ENCODE data around the gene EFL1.
A peak's percentile ranks its signal among the peaks of the same experiment; 100 is the strongest.

The EFL1 gene

DNA sequence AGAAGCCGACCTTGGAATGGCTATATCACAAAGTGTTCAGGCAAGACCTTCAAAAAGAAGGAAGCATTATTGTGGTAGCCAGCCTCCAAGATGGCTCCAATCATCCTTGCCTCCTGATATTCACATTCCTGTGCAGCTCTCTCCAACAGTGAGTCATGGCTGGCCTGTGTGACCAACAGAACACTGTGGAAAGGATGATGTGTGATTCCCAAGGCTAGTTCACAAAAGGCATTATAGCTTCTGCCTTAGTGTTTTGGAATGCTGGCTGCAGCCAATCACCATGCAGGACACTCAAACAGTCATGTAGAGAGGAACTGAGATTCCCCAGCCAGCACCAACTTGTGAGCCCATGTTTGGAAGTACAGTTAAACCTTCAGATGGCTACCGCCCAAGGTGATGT is 102.6 kb downstream of the EFL1 start:
- Histone ChIP-seq H3K4me1 (ENCODE audit: control insufficient read depth, insufficient read depth, low read length) (no peaks in the 10 kb centered on the region), H3K27ac (ENCODE audit: extremely low read depth, low read depth, low read length) (no peak overlapping the region), H3K36me3 (ENCODE audit: control insufficient read depth in 2 of 2, insufficient read depth in 1 of 2, low read length in 2 of 2) (peaks cover 16 to 30% of the 10 kb centered on the region in 2 experiments), H3K4me3 (ENCODE audit: low read depth, low read length) (no peak overlapping the region), H3K9me3 (ENCODE audit: control insufficient read depth, insufficient read depth, low read depth, low read length) (no peaks in the 10 kb centered on the region)
- no peak for TF ChIP-seq ZNF16 (tag by site-specific recombination; IDR thresholded peaks at IDR 0.05; ENCODE audit: low read depth)
- no peak for TF ChIP-seq GLI4 (tag by site-specific recombination; IDR thresholded peaks at IDR 0.05)
- TF ChIP-seq ZNF600 (tag by site-specific recombination; IDR thresholded peaks at IDR 0.05) = peak; percentile 40; the same call in 1 of the 2 replicates
- no peak for TF ChIP-seq ZFP41 (tag by site-specific recombination; IDR thresholded peaks at IDR 0.05; ENCODE audit: borderline replicate concordance)
- TF ChIP-seq ZNF707 (tag by site-specific recombination; IDR thresholded peaks at IDR 0.05) = no peak
- TF ChIP-seq, protein P1, sequence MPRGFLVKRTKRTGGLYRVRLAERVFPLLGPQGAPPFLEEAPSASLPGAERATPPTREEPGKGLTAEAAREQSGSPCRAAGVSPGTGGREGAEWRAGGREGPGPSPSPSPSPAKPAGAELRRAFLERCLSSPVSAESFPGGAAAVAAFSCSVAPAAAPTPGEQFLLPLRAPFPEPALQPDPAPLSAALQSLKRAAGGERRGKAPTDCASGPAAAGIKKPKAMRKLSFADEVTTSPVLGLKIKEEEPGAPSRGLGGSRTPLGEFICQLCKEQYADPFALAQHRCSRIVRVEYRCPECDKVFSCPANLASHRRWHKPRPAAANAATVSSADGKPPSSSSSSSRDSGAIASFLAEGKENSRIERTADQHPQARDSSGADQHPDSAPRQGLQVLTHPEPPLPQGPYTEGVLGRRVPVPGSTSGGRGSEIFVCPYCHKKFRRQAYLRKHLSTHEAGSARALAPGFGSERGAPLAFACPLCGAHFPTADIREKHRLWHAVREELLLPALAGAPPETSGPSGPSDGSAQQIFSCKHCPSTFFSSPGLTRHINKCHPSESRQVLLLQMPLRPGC (tag by site-specific recombination; IDR thresholded peaks at IDR 0.05) = peak; percentile 39; the same call in 1 of the 2 replicates
- no peak for TF ChIP-seq ZNF354C (tag by site-specific recombination; IDR thresholded peaks at IDR 0.05; ENCODE audit: borderline replicate concordance, low read depth)
- no peak for TF ChIP-seq ZNF133 (tag by site-specific recombination; IDR thresholded peaks at IDR 0.05)
- TF ChIP-seq, protein P2, sequence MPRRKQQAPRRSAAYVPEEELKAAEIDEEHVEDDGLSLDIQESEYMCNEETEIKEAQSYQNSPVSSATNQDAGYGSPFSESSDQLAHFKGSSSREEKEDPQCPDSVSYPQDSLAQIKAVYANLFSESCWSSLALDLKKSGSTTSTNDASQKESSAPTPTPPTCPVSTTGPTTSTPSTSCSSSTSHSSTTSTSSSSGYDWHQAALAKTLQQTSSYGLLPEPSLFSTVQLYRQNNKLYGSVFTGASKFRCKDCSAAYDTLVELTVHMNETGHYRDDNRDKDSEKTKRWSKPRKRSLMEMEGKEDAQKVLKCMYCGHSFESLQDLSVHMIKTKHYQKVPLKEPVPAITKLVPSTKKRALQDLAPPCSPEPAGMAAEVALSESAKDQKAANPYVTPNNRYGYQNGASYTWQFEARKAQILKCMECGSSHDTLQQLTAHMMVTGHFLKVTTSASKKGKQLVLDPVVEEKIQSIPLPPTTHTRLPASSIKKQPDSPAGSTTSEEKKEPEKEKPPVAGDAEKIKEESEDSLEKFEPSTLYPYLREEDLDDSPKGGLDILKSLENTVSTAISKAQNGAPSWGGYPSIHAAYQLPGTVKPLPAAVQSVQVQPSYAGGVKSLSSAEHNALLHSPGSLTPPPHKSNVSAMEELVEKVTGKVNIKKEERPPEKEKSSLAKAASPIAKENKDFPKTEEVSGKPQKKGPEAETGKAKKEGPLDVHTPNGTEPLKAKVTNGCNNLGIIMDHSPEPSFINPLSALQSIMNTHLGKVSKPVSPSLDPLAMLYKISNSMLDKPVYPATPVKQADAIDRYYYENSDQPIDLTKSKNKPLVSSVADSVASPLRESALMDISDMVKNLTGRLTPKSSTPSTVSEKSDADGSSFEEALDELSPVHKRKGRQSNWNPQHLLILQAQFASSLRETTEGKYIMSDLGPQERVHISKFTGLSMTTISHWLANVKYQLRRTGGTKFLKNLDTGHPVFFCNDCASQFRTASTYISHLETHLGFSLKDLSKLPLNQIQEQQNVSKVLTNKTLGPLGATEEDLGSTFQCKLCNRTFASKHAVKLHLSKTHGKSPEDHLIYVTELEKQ (tag by site-specific recombination; IDR thresholded peaks at IDR 0.05; ENCODE audit: borderline replicate concordance) = no peak
- TF ChIP-seq ZNF239 (tag by site-specific recombination; IDR thresholded peaks at IDR 0.05) = no peak
- TF ChIP-seq ZNF391 (tag by site-specific recombination; IDR thresholded peaks at IDR 0.05; ENCODE audit: borderline replicate concordance, low read depth) = no peak
- TF ChIP-seq, protein P3, sequence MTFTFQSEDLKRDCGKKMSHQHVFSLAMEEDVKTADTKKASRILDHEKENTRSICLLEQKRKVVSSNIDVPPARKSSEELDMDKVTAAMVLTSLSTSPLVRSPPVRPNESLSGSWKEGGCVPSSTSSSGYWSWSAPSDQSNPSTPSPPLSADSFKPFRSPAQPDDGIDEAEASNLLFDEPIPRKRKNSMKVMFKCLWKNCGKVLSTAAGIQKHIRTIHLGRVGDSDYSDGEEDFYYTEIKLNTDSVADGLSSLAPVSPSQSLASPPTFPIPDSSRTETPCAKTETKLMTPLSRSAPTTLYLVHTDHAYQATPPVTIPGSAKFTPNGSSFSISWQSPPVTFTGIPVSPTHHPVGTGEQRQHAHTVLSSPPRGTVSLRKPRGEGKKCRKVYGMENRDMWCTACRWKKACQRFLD (tag by site-specific recombination; IDR thresholded peaks at IDR 0.05) = no peak
- TF ChIP-seq, protein P4, sequence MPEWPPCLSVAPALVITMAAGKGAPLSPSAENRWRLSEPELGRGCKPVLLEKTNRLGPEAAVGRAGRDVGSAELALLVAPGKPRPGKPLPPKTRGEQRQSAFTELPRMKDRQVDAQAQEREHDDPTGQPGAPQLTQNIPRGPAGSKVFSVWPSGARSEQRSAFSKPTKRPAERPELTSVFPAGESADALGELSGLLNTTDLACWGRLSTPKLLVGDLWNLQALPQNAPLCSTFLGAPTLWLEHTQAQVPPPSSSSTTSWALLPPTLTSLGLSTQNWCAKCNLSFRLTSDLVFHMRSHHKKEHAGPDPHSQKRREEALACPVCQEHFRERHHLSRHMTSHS (tag by site-specific recombination; IDR thresholded peaks at IDR 0.05) = no peak
- no peak for TF ChIP-seq ZNF404 (tag by site-specific recombination; IDR thresholded peaks at IDR 0.05)
- no peak for TF ChIP-seq ZNF266 (tag by site-specific recombination; IDR thresholded peaks at IDR 0.05; ENCODE audit: low read depth)
- POLR2A ChIA-PET = interaction anchor here (0.6 kb wide), 1 partner anchor 15 kb away, joined by 4 read pairs; no protein-coding TSS in a partner anchor
- CTCF ChIA-PET = no interaction called here

DNA sequence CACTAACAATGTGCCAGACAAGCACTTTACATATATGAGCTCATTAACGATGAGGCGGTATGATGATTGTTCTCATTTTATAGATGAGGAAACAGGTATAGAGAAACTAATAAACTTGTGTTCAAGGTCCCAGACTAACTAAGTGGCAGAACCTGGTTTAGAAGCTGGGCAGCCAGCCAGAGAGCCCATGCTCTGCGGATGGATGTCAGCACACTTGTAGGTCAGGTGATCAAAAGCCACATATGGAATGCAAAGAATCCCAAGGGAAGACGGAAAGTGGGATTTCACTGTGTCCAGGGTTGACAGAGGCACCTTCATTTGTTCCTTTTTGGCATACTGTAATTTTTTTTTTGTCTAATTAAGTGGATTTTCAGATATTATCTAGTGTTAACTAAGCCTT is 103.7 kb downstream of the EFL1 start:
- POLR2A ChIA-PET = no interaction called here
- no peak overlapping the region for H3K4me3 ChIP-seq (ENCODE audit: low read depth, low read length)
- no peaks in the 10 kb centered on the region for H3K4me1 ChIP-seq (ENCODE audit: control insufficient read depth, insufficient read depth, low read length)
- no peaks in the 10 kb centered on the region for H3K9me3 ChIP-seq (ENCODE audit: control insufficient read depth, insufficient read depth, low read depth, low read length)
- no peak overlapping the region for H3K27ac ChIP-seq (ENCODE audit: extremely low read depth, low read depth, low read length)
- TF ChIP-seq KLF1 (tag by site-specific recombination; IDR thresholded peaks at IDR 0.05) = no peak
- no peak for TF ChIP-seq IKZF3 (tag by site-specific recombination; IDR thresholded peaks at IDR 0.05)
- peaks cover 16 to 29% of the 10 kb centered on the region in 2 experiments for H3K36me3 ChIP-seq (ENCODE audit: control insufficient read depth in 2 of 2, insufficient read depth in 1 of 2, low read length in 2 of 2)
- CTCF ChIA-PET = interaction anchor here (0.7 kb wide), 2 partner anchors 45 to 764 kb away, joined by 3 read pairs; no protein-coding TSS in a partner anchor
